Kidney epithelial cell (primary cell): ENCODE measurements around the gene CD207. TPM values are rescaled to one million over a fixed set of nuclear protein-coding genes. Genes with fewer than 3 reads are reported as not detected.

Experiments used
- DNase-seq: peaks from one replicate; pipeline ENCODE4 v3.0.0-alpha.2; 2010; ENCODE audit warnings: low read depth
- H3K27me3 ChIP-seq: 2 replicates; pipeline ENCODE4 v1.6.0; 2011; ENCODE audit warnings: low read length; ENCODE audit not compliant: control insufficient read depth, insufficient read depth
- H3K36me3 ChIP-seq: 2 replicates; pipeline ENCODE4 v1.5.1; 2011; ENCODE audit warnings: low read length; ENCODE audit not compliant: control insufficient read depth, insufficient read depth
- H3K4me3 ChIP-seq: 2 replicates; pipeline ENCODE4 v1.5.1; 2011; ENCODE audit warnings: low read depth, mild to moderate bottlenecking, control low read depth, low read length
- total RNA-seq: library from RNA; depleted of rRNA; stranded (reverse); fragments of >200 nt; gene quantifications from 2 replicates; pipeline ENCODE4 v1.2.3, GENCODE V29; 2015
- TF ChIP-seq, protein P1 (sequence below): IDR thresholded peaks from 2 replicates; pipeline ENCODE4 v1.5.1; 2011; ENCODE audit warnings: mild to moderate bottlenecking, moderate library complexity, low read length, control low read depth, inconsistent platforms; ENCODE audit not compliant: insufficient read depth, poor library complexity, severe bottlenecking

Gene CD207
- total RNA-seq, 1 donor from 2014 or later = not detected

- TF ChIP-seq, protein P1, sequence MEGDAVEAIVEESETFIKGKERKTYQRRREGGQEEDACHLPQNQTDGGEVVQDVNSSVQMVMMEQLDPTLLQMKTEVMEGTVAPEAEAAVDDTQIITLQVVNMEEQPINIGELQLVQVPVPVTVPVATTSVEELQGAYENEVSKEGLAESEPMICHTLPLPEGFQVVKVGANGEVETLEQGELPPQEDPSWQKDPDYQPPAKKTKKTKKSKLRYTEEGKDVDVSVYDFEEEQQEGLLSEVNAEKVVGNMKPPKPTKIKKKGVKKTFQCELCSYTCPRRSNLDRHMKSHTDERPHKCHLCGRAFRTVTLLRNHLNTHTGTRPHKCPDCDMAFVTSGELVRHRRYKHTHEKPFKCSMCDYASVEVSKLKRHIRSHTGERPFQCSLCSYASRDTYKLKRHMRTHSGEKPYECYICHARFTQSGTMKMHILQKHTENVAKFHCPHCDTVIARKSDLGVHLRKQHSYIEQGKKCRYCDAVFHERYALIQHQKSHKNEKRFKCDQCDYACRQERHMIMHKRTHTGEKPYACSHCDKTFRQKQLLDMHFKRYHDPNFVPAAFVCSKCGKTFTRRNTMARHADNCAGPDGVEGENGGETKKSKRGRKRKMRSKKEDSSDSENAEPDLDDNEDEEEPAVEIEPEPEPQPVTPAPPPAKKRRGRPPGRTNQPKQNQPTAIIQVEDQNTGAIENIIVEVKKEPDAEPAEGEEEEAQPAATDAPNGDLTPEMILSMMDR = no peak
- Histone ChIP-seq H3K4me3 (no peak overlapping the region), H3K27me3 (peaks cover 13% of the 10 kb centered on the region), H3K36me3 (no peaks in the 10 kb centered on the region)
- DNase-seq = no peak
These were observed 18.2 kb downstream of the CD207 start for GRCh38 chr2:70817284-70817954.

DNA sequence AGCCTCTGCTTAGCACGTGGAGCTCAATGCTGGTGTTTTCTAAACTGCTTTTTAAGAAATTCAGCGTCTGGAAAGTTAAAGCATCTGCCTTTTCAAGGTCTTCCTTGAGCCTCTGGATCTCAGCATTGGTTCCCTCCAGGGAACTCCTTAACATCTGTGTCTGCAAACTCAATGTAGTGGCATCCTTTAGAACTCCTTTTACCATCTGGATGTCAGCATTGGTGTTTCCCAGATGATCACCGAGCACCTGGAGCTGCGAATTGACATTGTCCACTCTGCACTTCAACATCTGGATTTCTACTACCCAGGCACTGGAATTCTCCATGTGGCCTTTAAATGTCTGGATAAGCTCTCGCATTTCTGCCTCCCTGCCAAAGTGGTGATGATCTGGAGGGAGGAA lies 18.9 kb downstream of the CD207 start:
- DNase-seq = no peak
- TF ChIP-seq, protein P1 = no peak
- Histone ChIP-seq H3K4me3 (no peak overlapping the region), H3K27me3 (peaks cover 13% of the 10 kb centered on the region), H3K36me3 (no peaks in the 10 kb centered on the region)

GRCh38 chr2:70808983-70809958 lies 26.3 kb downstream of the CD207 start:
- TF ChIP-seq, protein P1 = no peak
- no peak for DNase-seq
- no peak overlapping the region for H3K4me3 ChIP-seq
- peaks cover 2% of the 10 kb centered on the region for H3K27me3 ChIP-seq
- H3K36me3 ChIP-seq = no peaks in the 10 kb centered on the region

DNA sequence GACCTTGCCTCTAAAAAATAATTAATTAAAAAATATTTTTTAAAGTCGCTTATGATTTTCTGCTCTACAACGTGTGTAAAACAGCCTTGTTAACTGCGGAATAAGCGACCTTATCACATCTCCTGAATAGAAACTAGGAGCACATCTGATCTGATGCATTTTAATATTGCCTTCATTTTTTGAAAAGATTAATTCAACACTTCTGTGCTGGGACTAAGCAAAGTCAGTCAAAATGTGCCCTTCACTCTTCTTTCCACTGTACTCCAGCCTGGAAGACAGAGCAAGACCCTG lies 27.8 kb downstream of the CD207 start:
- DNase-seq = no peak
- H3K4me3 ChIP-seq = no peak overlapping the region
- TF ChIP-seq, protein P1 = no peak
- H3K27me3 ChIP-seq = peaks cover 2% of the 10 kb centered on the region
- no peaks in the 10 kb centered on the region for H3K36me3 ChIP-seq

- no peak for DNase-seq
- H3K4me3 ChIP-seq = no peak overlapping the region
- H3K27me3 ChIP-seq = peaks cover 2% of the 10 kb centered on the region
- TF ChIP-seq, protein P1 = no peak
- no peaks in the 10 kb centered on the region for H3K36me3 ChIP-seq
These were observed 28.4 kb downstream of the CD207 start for GRCh38 chr2:70807102-70807827.
